K562 (cell line): ENCODE measurements around the gene SLC44A1.

Experiments used
- ARID1B ChIP-seq: fragments of 450-650 bp; IDR thresholded peaks from 2 replicates; pipeline ENCODE4 v1.6.1; 2016; ENCODE audit warnings: antibody characterized with exemption, mild to moderate bottlenecking, inconsistent platforms
- ATF1 ChIP-seq, 2 experiments: fragments of 450-650 bp in 1 of 2; IDR thresholded peaks; 2 replicates each; pipeline ENCODE4 v1.6.1; 2016; ENCODE audit warnings: missing compliant biosample characterization in 1 of 2, missing genetic modification characterization in 1 of 2
- EHMT2 ChIP-seq: fragments of 450-650 bp; IDR thresholded peaks from 2 replicates; pipeline ENCODE4 v1.6.1; 2018; ENCODE audit warnings: antibody characterized with exemption
- ELF1 ChIP-seq: fragments of 200-800 bp; sonication (Bioruptor generic); IDR thresholded peaks from 2 replicates; pipeline ENCODE4 v1.6.1; 2016; ENCODE audit warnings: missing genetic modification characterization, missing compliant biosample characterization
- ELF4 ChIP-seq: fragments of 450-650 bp; formaldehyde crosslinking; IDR thresholded peaks from 2 replicates; pipeline ENCODE4 v1.4.0; 2022; ENCODE audit warnings: missing genetic modification characterization
- HMG20B ChIP-seq: fragments of 250-450 bp; sonication (Bioruptor Pico); IDR thresholded peaks from 2 replicates; pipeline ENCODE4 v1.5.0; 2021; ENCODE audit warnings: mild to moderate bottlenecking
- PHF21A ChIP-seq: fragments of 450-650 bp; IDR thresholded peaks from 2 replicates; pipeline ENCODE4 v1.6.1; 2017; ENCODE audit warnings: low read depth, borderline replicate concordance
- PPARD ChIP-seq: fragments of 250-450 bp; sonication (Bioruptor Pico); IDR thresholded peaks from 2 replicates; pipeline ENCODE4 v1.8.0; 2022; ENCODE audit warnings: inconsistent platforms, mild to moderate bottlenecking, moderate library complexity
- TCF3 ChIP-seq: sonication (generic); formaldehyde crosslinking; IDR thresholded peaks from 2 replicates; pipeline ENCODE4 v1.4.0; 2020; ENCODE audit warnings: mild to moderate bottlenecking, missing genetic modification reagents
- U2AF2 ChIP-seq: fragments of 200-400 bp; formaldehyde crosslinking; optimal IDR thresholded peaks from 2 replicates; pipeline ENCODE3; 2017; ENCODE audit warnings: low read depth, mild to moderate bottlenecking, low read length
- YY1 ChIP-seq, 3 experiments: IDR thresholded peaks; 2 replicates each; pipeline ENCODE4 v1.6.1; 2011; ENCODE audit warnings: low read length in 2 of 3, mild to moderate bottlenecking in 2 of 3, moderate library complexity in 2 of 3, borderline replicate concordance in 1 of 3, control low read depth in 1 of 3, low read depth in 1 of 3; ENCODE audit not compliant: insufficient read depth in 3 of 3, insufficient replicate concordance in 2 of 3, control insufficient read depth in 1 of 3, insufficient read length in 1 of 3; ENCODE audit errors: extremely low read depth in 1 of 3
- ZNF121 ChIP-seq: sonication (generic); formaldehyde crosslinking; conservative IDR thresholded peaks from 2 replicates; pipeline ENCODE4 v1.8.0; 2022; ENCODE audit warnings: missing genetic modification reagents
- TF ChIP-seq, protein P1 (sequence below): fragments of 450-650 bp; IDR thresholded peaks from 2 replicates; pipeline ENCODE4 v1.6.1; 2017; ENCODE audit warnings: antibody characterized with exemption, mild to moderate bottlenecking
- TF ChIP-seq, protein P2 (sequence below), 3 experiments: IDR thresholded peaks in 2 of 3; conservative IDR thresholded peaks in 1 of 3; 2 replicates each; pipeline ENCODE4 v1.5.1; 2011 to 2012; ENCODE audit warnings: low read length in 3 of 3, mild to moderate bottlenecking in 3 of 3, control low read depth in 2 of 3, improper control_type of control experiment in 1 of 3, inconsistent platforms in 1 of 3, low read depth in 1 of 3, mixed read lengths in 1 of 3, moderate library complexity in 1 of 3; ENCODE audit not compliant: insufficient read depth in 2 of 3

DNA sequence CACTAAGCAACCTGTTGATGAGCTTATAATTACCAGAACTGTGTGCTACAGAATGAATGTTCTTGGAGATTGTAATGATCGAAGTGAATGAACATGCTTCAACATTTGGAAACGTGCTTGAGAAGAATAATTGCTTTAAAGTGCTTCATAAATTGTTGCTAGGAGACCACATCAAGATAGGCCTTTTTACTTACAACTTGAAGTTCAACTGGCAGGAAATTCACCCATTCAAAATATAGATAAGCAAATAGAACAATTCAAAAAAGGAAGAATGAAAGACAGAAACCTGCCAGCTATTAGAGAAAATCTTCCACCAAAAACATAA, 38.0 kb upstream of the SLC44A1 start:
- TF ChIP-seq ELF4: no peak
- no peak for TF ChIP-seq ATF1 (CRISPR knock-in tag; IDR thresholded peaks at IDR 0.05)
- TF ChIP-seq ATF1 (tag; IDR thresholded peaks at IDR 0.05): no peak
- TF ChIP-seq, protein P1, sequence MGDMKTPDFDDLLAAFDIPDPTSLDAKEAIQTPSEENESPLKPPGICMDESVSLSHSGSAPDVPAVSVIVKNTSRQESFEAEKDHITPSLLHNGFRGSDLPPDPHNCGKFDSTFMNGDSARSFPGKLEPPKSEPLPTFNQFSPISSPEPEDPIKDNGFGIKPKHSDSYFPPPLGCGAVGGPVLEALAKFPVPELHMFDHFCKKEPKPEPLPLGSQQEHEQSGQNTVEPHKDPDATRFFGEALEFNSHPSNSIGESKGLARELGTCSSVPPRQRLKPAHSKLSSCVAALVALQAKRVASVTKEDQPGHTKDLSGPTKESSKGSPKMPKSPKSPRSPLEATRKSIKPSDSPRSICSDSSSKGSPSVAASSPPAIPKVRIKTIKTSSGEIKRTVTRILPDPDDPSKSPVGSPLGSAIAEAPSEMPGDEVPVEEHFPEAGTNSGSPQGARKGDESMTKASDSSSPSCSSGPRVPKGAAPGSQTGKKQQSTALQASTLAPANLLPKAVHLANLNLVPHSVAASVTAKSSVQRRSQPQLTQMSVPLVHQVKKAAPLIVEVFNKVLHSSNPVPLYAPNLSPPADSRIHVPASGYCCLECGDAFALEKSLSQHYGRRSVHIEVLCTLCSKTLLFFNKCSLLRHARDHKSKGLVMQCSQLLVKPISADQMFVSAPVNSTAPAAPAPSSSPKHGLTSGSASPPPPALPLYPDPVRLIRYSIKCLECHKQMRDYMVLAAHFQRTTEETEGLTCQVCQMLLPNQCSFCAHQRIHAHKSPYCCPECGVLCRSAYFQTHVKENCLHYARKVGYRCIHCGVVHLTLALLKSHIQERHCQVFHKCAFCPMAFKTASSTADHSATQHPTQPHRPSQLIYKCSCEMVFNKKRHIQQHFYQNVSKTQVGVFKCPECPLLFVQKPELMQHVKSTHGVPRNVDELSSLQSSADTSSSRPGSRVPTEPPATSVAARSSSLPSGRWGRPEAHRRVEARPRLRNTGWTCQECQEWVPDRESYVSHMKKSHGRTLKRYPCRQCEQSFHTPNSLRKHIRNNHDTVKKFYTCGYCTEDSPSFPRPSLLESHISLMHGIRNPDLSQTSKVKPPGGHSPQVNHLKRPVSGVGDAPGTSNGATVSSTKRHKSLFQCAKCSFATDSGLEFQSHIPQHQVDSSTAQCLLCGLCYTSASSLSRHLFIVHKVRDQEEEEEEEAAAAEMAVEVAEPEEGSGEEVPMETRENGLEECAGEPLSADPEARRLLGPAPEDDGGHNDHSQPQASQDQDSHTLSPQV: no peak
- TF ChIP-seq TCF3 (CRISPR knock-in tag): no peak
- no peak for TF ChIP-seq PPARD (CRISPR knock-in tag)
- no peak for TF ChIP-seq EHMT2
- no peak for TF ChIP-seq PHF21A
- TF ChIP-seq ARID1B: no peak
- TF ChIP-seq YY1 (IDR thresholded peaks at IDR 0.05; ENCODE audit: borderline replicate concordance in 1 of 3, control insufficient read depth in 1 of 3, extremely low read depth in 1 of 3, insufficient read depth in 3 of 3, insufficient read length in 1 of 3, insufficient replicate concordance in 2 of 3, low read depth in 1 of 3, low read length in 2 of 3): no peak
- no peak for TF ChIP-seq U2AF2
- TF ChIP-seq ZNF121 (CRISPR knock-in tag): no peak
- TF ChIP-seq, protein P2, sequence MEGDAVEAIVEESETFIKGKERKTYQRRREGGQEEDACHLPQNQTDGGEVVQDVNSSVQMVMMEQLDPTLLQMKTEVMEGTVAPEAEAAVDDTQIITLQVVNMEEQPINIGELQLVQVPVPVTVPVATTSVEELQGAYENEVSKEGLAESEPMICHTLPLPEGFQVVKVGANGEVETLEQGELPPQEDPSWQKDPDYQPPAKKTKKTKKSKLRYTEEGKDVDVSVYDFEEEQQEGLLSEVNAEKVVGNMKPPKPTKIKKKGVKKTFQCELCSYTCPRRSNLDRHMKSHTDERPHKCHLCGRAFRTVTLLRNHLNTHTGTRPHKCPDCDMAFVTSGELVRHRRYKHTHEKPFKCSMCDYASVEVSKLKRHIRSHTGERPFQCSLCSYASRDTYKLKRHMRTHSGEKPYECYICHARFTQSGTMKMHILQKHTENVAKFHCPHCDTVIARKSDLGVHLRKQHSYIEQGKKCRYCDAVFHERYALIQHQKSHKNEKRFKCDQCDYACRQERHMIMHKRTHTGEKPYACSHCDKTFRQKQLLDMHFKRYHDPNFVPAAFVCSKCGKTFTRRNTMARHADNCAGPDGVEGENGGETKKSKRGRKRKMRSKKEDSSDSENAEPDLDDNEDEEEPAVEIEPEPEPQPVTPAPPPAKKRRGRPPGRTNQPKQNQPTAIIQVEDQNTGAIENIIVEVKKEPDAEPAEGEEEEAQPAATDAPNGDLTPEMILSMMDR (IDR thresholded peaks at IDR 0.05 in 2 of 3, conservative IDR thresholded peaks at IDR 0.05 in 1 of 3; ENCODE audit: insufficient read depth in 2 of 3, low read depth in 1 of 3, low read length in 3 of 3): no peak
- no peak for TF ChIP-seq ELF1 (tag)
- TF ChIP-seq HMG20B: no peak
